CD14-positive monocyte (primary cell): ENCODE measurements around the gene NXPH3. TPM values are rescaled to one million over a fixed set of nuclear protein-coding genes. Genes with fewer than 3 reads are reported as not detected.

Source experiments
- DNase-seq, 3 donors: peaks; one replicate each; pipeline ENCODE4 v3.0.0-alpha.2; 2011 to 2022
- H2AFZ ChIP-seq: 2 replicates; pipeline ENCODE4 v1.6.0; 2012; ENCODE audit warnings: mild to moderate bottlenecking, low read depth, low read length, inconsistent platforms; ENCODE audit not compliant: insufficient read depth, poor library complexity, severe bottlenecking
- H3K27ac ChIP-seq, 2 donors: 1 replicate in 1 of 2; 2 replicates in 1 of 2; pipeline ENCODE4 v1.5.1; 2012 to 2013; ENCODE audit warnings: low read length in 2 of 2, control low read depth in 1 of 2, inconsistent platforms in 1 of 2, low read depth in 1 of 2, mild to moderate bottlenecking in 1 of 2
- H3K27me3 ChIP-seq, 2 donors: one replicate each; pipeline versions ENCODE4 v1.6.0 to v1.6.1; 2011 to 2013; ENCODE audit warnings: low read length in 2 of 2; ENCODE audit not compliant: control insufficient read depth in 2 of 2, insufficient read depth in 2 of 2
- H3K36me3 ChIP-seq, 2 donors: replicated peaks in 1 of 2; 1 replicate in 1 of 2; 2 replicates in 1 of 2; pipeline versions ENCODE4 v1.5.1 to v1.6.1; 2012 to 2013; ENCODE audit warnings: low read length in 2 of 2, control low read depth in 1 of 2, inconsistent platforms in 1 of 2, mild to moderate bottlenecking in 1 of 2; ENCODE audit not compliant: insufficient read depth in 2 of 2, control insufficient read depth in 1 of 2
- H3K4me1 ChIP-seq, 2 donors: 1 replicate in 1 of 2; 2 replicates in 1 of 2; pipeline versions ENCODE4 v1.5.1 to v1.6.1; 2012 to 2013; ENCODE audit warnings: low read length in 2 of 2, control low read depth in 1 of 2, inconsistent platforms in 1 of 2, mild to moderate bottlenecking in 1 of 2, moderate library complexity in 1 of 2; ENCODE audit not compliant: insufficient read depth in 2 of 2, control insufficient read depth in 1 of 2
- H3K4me2 ChIP-seq: replicated peaks from 2 replicates; pipeline ENCODE3; 2012; ENCODE audit warnings: low read length, moderate library complexity, mild to moderate bottlenecking; ENCODE audit not compliant: poor library complexity, severe bottlenecking; ENCODE audit errors: extremely low read depth
- H3K4me3 ChIP-seq, 3 experiments: fragments of 200-600 bp in 1 of 3; sonication (generic) in 1 of 3; replicated peaks in 1 of 3; 1 replicate in 2 of 3; 2 replicates in 1 of 3; pipeline ENCODE4 v1.5.1; 2011 to 2013; ENCODE audit warnings: low read length in 3 of 3, mild to moderate bottlenecking in 3 of 3, control low read depth in 2 of 3, low read depth in 2 of 3, inconsistent platforms in 1 of 3, moderate library complexity in 1 of 3
- H3K79me2 ChIP-seq: 2 replicates; pipeline ENCODE4 v1.6.0; 2012; ENCODE audit warnings: mild to moderate bottlenecking, control low read depth, inconsistent platforms, low read length, moderate library complexity; ENCODE audit not compliant: insufficient read depth
- H3K9ac ChIP-seq: 2 replicates; pipeline ENCODE4 v1.6.0; 2017; ENCODE audit warnings: low read length, mild to moderate bottlenecking; ENCODE audit not compliant: insufficient read depth, poor library complexity, severe bottlenecking
- H3K9me3 ChIP-seq, 2 donors: replicated peaks in 1 of 2; 1 replicate in 1 of 2; 2 replicates in 1 of 2; pipeline versions ENCODE4 v1.5.1 to v1.6.1; 2012 to 2013; ENCODE audit warnings: low read length in 2 of 2, control low read depth in 1 of 2; ENCODE audit not compliant: control insufficient read depth in 1 of 2, insufficient read depth in 1 of 2
- H4K20me1 ChIP-seq: 2 replicates; pipeline ENCODE4 v1.6.0; 2012; ENCODE audit warnings: mild to moderate bottlenecking, low read length, control low read depth, moderate library complexity; ENCODE audit not compliant: insufficient read depth
- H3K27ac Mint-ChIP-seq, 7 donors: one replicate each; pipeline ENCODE4 v1.8.0; 2020; ENCODE audit warnings: mild to moderate bottlenecking in 7 of 7, mixed read lengths in 7 of 7, moderate library complexity in 6 of 7, inconsistent platforms in 2 of 7
- H3K27me3 Mint-ChIP-seq, 3 donors: one replicate each; pipeline ENCODE4 v1.8.0; 2021 to 2022; ENCODE audit warnings: low read depth in 3 of 3, mild to moderate bottlenecking in 3 of 3, mixed read lengths in 3 of 3, moderate library complexity in 3 of 3, inconsistent platforms in 1 of 3
- H3K36me3 Mint-ChIP-seq, 2 donors: one replicate each; pipeline ENCODE4 v1.8.0; 2020; ENCODE audit warnings: mixed read lengths in 2 of 2, inconsistent platforms in 1 of 2, mild to moderate bottlenecking in 1 of 2
- H3K4me1 Mint-ChIP-seq: one replicate; pipeline ENCODE4 v1.8.0; 2020; ENCODE audit warnings: mild to moderate bottlenecking, mixed read lengths
- H3K4me3 Mint-ChIP-seq, 2 donors: one replicate each; pipeline ENCODE4 v1.8.0; 2020; ENCODE audit warnings: mild to moderate bottlenecking in 2 of 2, mixed read lengths in 2 of 2, moderate library complexity in 1 of 2
- H3K9me3 Mint-ChIP-seq, 7 donors: one replicate each; pipeline ENCODE4 v1.8.0; 2020 to 2022; ENCODE audit warnings: mixed read lengths in 7 of 7, mild to moderate bottlenecking in 6 of 7, moderate library complexity in 6 of 7, inconsistent platforms in 2 of 7
- WGBS: methylation state at CpG from one replicate; pipeline ENCODE4 v1.1.5; 2013; ENCODE audit warnings: missing lambda C conversion rate; ENCODE audit not compliant: insufficient coverage; 5-methylcytosine and 5-hydroxymethylcytosine counted together
- intact Hi-C, 2 donors: fragments of 100-400 bp; cut with micrococcal nuclease; formaldehyde crosslinking; loops; one replicate each; pipeline versions ENCODE4 v1.15.0 to v1.15.1; 2023
- polyA plus RNA-seq, 3 donors: library from polyadenylated mRNA; depleted of rRNA in 1 of 3; unstranded in 2 of 3; stranded (reverse) in 1 of 3; fragments of 300-500 nt in 2 of 3; fragments of >200 nt in 1 of 3; fragmentation: Illumina TruSeq in 2 of 3; gene quantifications; 1 replicate in 2 of 3; 2 replicates in 1 of 3; pipeline ENCODE4 v1.2.3, GENCODE V29; 2012 to 2021
- TF ChIP-seq, protein P1 (sequence below): fragments of 200-600 bp; IDR thresholded peaks from one replicate; pipeline ENCODE4 v1.8.0; 2022; ENCODE audit warnings: antibody characterized with exemption, mild to moderate bottlenecking

NXPH3 gene
- polyA plus RNA-seq, 3 donors = not detected

- peak overlapping the region in 3 of 7 donors; percentile 13 to 53 (median 48) for H3K27ac Mint-ChIP-seq
- Histone ChIP-seq H3K9ac (no peak overlapping the region), H3K4me1 (peaks cover 14 to 18% of the 10 kb centered on the region in 2 donors), H3K4me2 (no peak overlapping the region), H3K4me3 (no peak overlapping the region), H3K27me3 (peaks cover 3 to 13% of the 10 kb centered on the region in 2 donors), H3K27ac (no peak overlapping the region), H4K20me1 (no peaks in the 10 kb centered on the region), H3K79me2 (no peaks in the 10 kb centered on the region), H2AFZ (peak overlapping the region; percentile 30), H3K36me3 (no peaks in the 10 kb centered on the region), H3K9me3 (no peaks in the 10 kb centered on the region)
- H3K9me3 Mint-ChIP-seq = peaks cover 0 to 4% (median 0%) of the 10 kb centered on the region in 7 donors
- H3K4me1 Mint-ChIP-seq = peaks cover 17% of the 10 kb centered on the region
- TF ChIP-seq, protein P1, sequence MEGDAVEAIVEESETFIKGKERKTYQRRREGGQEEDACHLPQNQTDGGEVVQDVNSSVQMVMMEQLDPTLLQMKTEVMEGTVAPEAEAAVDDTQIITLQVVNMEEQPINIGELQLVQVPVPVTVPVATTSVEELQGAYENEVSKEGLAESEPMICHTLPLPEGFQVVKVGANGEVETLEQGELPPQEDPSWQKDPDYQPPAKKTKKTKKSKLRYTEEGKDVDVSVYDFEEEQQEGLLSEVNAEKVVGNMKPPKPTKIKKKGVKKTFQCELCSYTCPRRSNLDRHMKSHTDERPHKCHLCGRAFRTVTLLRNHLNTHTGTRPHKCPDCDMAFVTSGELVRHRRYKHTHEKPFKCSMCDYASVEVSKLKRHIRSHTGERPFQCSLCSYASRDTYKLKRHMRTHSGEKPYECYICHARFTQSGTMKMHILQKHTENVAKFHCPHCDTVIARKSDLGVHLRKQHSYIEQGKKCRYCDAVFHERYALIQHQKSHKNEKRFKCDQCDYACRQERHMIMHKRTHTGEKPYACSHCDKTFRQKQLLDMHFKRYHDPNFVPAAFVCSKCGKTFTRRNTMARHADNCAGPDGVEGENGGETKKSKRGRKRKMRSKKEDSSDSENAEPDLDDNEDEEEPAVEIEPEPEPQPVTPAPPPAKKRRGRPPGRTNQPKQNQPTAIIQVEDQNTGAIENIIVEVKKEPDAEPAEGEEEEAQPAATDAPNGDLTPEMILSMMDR = no peak
- H3K36me3 Mint-ChIP-seq = no peaks in the 10 kb centered on the region
- WGBS = 12% methylated on average over 9 of the region's 14 CpGs
- H3K4me3 Mint-ChIP-seq = peak overlapping the region in 1 of 2 donors; percentile 39
- intact Hi-C loops = loop anchor here (5.0 kb wide), 2 partner anchors 221 to 431 kb away; partner anchors contain the start of genes DLX3 (in 1 of the 2) and KAT7 (in 1 of the 2)
- DNase-seq = no peak
- peaks cover 30 to 35% (median 30%) of the 10 kb centered on the region in 3 donors for H3K27me3 Mint-ChIP-seq
These were observed 9.7 kb upstream of the NXPH3 start for GRCh38 chr17:49565948-49566491.

- Histone ChIP-seq H3K4me1 (peaks cover 14 to 18% of the 10 kb centered on the region in 2 donors), H3K9ac (no peak overlapping the region), H2AFZ (no peak overlapping the region), H3K79me2 (no peaks in the 10 kb centered on the region), H3K4me2 (no peak overlapping the region), H3K4me3 (no peak overlapping the region), H3K27ac (no peak overlapping the region), H4K20me1 (no peaks in the 10 kb centered on the region), H3K27me3 (peaks cover 3 to 20% of the 10 kb centered on the region in 2 donors), H3K36me3 (no peaks in the 10 kb centered on the region), H3K9me3 (no peaks in the 10 kb centered on the region)
- Mint-ChIP-seq H3K27ac (no peak overlapping the region), H3K4me3 (no peak overlapping the region), H3K27me3 (peaks cover 35 to 41% (median 36%) of the 10 kb centered on the region in 3 donors), H3K36me3 (no peaks in the 10 kb centered on the region), H3K4me1 (peaks cover 17% of the 10 kb centered on the region), H3K9me3 (peaks cover 0 to 4% (median 0%) of the 10 kb centered on the region in 7 donors)
- WGBS = 93% methylated on average over 3 of the region's 5 CpGs
- TF ChIP-seq, protein P1 = no peak
- intact Hi-C loops = loop anchor here (5.0 kb wide), 2 partner anchors 221 to 431 kb away; partner anchors contain the start of genes DLX3 (in 1 of the 2) and KAT7 (in 1 of the 2)
- no peak for DNase-seq
These were observed 9.0 kb upstream of the NXPH3 start for GRCh38 chr17:49566668-49567071.
